ENCODE measurements around the gene PRKACA.

Gene PRKACA

DNA sequence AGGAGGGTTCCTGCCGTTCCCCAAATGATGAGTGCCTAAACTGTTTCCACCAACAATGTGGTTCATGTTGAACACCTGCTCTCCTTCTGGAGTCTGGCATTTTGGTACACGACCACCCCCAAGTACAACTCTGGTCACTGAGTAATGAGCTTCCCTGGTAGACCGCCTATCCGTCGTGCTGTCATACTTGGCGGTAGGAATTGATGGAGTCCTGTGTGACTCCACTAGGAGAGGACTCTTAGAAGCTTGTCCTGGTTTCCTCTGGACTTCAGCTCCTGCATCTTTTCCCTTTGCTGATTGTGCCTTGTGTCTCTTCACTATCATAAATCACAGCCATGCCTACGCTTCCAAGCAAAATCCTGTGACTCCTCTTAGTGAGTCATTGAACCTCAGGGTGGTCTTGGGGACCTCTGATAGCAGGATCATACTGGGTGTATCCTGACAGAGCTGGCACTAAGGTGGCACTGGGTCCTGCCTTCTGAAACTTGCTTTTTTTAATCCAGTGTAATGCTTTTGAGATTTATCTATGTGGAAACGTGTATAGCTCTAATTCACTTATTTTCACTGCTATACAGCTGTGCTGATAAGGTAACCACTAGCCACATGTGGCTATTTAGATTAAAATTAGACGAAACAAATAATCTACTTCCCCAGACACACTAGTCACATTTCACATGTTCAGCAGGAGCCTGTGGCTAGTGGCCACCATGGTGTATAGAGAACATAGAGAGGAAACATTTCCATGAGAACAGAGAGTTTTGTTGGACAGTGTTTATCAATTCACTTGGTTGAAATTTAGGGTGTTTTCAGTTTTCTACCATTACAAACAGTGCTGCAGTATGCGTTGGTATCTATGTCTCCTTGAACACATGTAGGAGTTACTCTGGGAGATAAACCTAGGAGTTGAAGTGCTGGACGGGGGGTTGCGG, 25.0 kb upstream of the PRKACA start:
- no peaks in the 10 kb centered on the region for H3K9me3 ChIP-seq (replicated peaks; ENCODE audit: insufficient read depth, low read length)
- no peaks in the 10 kb centered on the region for H3K9me2 ChIP-seq (replicated peaks; ENCODE audit: insufficient read depth, low read length)
- TF ChIP-seq EZH2phosphoT487 (IDR thresholded peaks at IDR 0.05; ENCODE audit: low read length) (no peak), EZH2 (optimal IDR thresholded peaks at IDR 0.05; ENCODE audit: low read depth, low read length) (no peak)
- TF ChIP-seq, protein P1, sequence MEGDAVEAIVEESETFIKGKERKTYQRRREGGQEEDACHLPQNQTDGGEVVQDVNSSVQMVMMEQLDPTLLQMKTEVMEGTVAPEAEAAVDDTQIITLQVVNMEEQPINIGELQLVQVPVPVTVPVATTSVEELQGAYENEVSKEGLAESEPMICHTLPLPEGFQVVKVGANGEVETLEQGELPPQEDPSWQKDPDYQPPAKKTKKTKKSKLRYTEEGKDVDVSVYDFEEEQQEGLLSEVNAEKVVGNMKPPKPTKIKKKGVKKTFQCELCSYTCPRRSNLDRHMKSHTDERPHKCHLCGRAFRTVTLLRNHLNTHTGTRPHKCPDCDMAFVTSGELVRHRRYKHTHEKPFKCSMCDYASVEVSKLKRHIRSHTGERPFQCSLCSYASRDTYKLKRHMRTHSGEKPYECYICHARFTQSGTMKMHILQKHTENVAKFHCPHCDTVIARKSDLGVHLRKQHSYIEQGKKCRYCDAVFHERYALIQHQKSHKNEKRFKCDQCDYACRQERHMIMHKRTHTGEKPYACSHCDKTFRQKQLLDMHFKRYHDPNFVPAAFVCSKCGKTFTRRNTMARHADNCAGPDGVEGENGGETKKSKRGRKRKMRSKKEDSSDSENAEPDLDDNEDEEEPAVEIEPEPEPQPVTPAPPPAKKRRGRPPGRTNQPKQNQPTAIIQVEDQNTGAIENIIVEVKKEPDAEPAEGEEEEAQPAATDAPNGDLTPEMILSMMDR (IDR thresholded peaks at IDR 0.05; ENCODE audit: low read length): no peak
- H3K36me3 ChIP-seq (replicated peaks; ENCODE audit: insufficient read depth, low read length): no peaks in the 10 kb centered on the region
- peaks cover 5% of the 10 kb centered on the region for H3K79me2 ChIP-seq (ENCODE audit: low read length)
- DNase-seq: no peak
- no peak overlapping the region for H3K4me2 ChIP-seq (ENCODE audit: low read depth, low read length)
- no peak overlapping the region for H3K9ac ChIP-seq (ENCODE audit: low read length)
- H3K4me3 ChIP-seq (ENCODE audit: low read length): no peak overlapping the region
- H3K27ac ChIP-seq (ENCODE audit: low read length): no peak overlapping the region
- peaks cover 9% of the 10 kb centered on the region; the same call in 1 of the 2 replicates for H3F3A ChIP-seq (ENCODE audit: insufficient read depth, low read length)
- no peaks in the 10 kb centered on the region for H3K4me1 ChIP-seq (ENCODE audit: low read length)
- no peaks in the 10 kb centered on the region for H4K20me1 ChIP-seq (ENCODE audit: insufficient read depth, low read length)
- no peak overlapping the region for H2AFZ ChIP-seq (ENCODE audit: low read length)
- no peaks in the 10 kb centered on the region for H3K27me3 ChIP-seq (replicated peaks; ENCODE audit: insufficient read depth, low read length)

DNA sequence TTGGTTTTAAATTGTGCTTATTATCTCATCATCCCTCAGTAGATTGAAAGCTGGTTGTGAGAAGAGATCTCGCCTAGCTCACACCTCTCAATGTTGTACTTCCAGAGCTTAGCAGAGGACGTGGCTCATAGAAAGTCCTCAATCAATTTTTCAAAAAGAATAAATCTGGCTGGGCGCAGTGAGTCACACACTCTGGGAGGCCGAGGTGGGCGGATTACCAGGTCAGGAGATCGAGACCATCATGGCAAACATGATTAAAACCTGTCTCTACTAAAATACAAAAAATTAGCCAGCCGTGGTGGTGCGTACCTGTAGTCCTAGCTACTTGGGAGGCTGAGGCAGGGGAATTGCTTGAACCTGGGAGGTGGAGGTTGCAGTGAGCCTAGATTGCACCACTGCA, 23.5 kb upstream of the PRKACA start:
- Histone ChIP-seq H3K9me2 (replicated peaks; ENCODE audit: insufficient read depth, low read length) (no peaks in the 10 kb centered on the region), H3K4me3 (ENCODE audit: low read length) (no peak overlapping the region), H3K9me3 (replicated peaks; ENCODE audit: insufficient read depth, low read length) (no peaks in the 10 kb centered on the region), H3K27ac (ENCODE audit: low read length) (no peak overlapping the region), H3K79me2 (ENCODE audit: low read length) (peaks cover 8% of the 10 kb centered on the region), H3K27me3 (replicated peaks; ENCODE audit: insufficient read depth, low read length) (no peaks in the 10 kb centered on the region), H3K4me2 (ENCODE audit: low read depth, low read length) (no peak overlapping the region), H2AFZ (ENCODE audit: low read length) (no peak overlapping the region), H3K36me3 (replicated peaks; ENCODE audit: insufficient read depth, low read length) (no peaks in the 10 kb centered on the region), H3K4me1 (ENCODE audit: low read length) (no peaks in the 10 kb centered on the region), H3K9ac (ENCODE audit: low read length) (no peak overlapping the region), H4K20me1 (ENCODE audit: insufficient read depth, low read length) (no peaks in the 10 kb centered on the region), H3F3A (ENCODE audit: insufficient read depth, low read length) (peaks cover 13% of the 10 kb centered on the region; the same call in 1 of the 2 replicates)
- no peak for DNase-seq
- no peak for TF ChIP-seq EZH2phosphoT487 (IDR thresholded peaks at IDR 0.05; ENCODE audit: low read length)
- TF ChIP-seq, protein P1 (IDR thresholded peaks at IDR 0.05; ENCODE audit: low read length): no peak
- no peak for TF ChIP-seq EZH2 (optimal IDR thresholded peaks at IDR 0.05; ENCODE audit: low read depth, low read length)

DNA sequence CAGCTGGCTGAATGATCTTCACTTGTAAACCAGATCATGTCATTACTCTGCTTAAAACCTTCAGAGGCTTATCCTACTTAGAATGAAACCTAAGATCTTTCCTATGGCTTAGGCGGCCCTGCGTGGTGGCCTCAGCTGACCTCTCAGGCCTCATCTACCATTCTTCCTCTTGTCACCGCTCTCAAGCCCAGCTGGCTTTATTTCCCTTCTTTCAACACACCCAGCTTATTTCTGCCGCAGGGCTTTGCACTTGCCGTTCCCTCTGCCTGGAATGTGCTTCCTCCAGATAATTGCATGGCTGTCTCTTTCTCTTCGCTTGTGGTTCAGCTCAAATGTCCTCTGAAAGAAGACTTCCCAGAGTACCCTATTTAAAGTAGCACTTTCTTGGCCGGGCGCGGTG, 22.4 kb upstream of the PRKACA start:
- peaks cover 13% of the 10 kb centered on the region; the same call in 1 of the 2 replicates for H3F3A ChIP-seq (ENCODE audit: insufficient read depth, low read length)
- no peak overlapping the region for H3K27ac ChIP-seq (ENCODE audit: low read length)
- H3K4me3 ChIP-seq (ENCODE audit: low read length): no peak overlapping the region
- H3K9me3 ChIP-seq (replicated peaks; ENCODE audit: insufficient read depth, low read length): no peaks in the 10 kb centered on the region
- H3K4me1 ChIP-seq (ENCODE audit: low read length): peaks cover 5% of the 10 kb centered on the region; the same call in 1 of the 2 replicates
- no peaks in the 10 kb centered on the region for H3K9me2 ChIP-seq (replicated peaks; ENCODE audit: insufficient read depth, low read length)
- H3K4me2 ChIP-seq (ENCODE audit: low read depth, low read length): no peak overlapping the region
- TF ChIP-seq EZH2 (optimal IDR thresholded peaks at IDR 0.05; ENCODE audit: low read depth, low read length) (no peak), EZH2phosphoT487 (IDR thresholded peaks at IDR 0.05; ENCODE audit: low read length) (no peak)
- TF ChIP-seq, protein P1 (IDR thresholded peaks at IDR 0.05; ENCODE audit: low read length): no peak
- no peaks in the 10 kb centered on the region for H4K20me1 ChIP-seq (ENCODE audit: insufficient read depth, low read length)
- H3K79me2 ChIP-seq (ENCODE audit: low read length): peaks cover 19% of the 10 kb centered on the region
- no peaks in the 10 kb centered on the region for H3K36me3 ChIP-seq (replicated peaks; ENCODE audit: insufficient read depth, low read length)
- H3K9ac ChIP-seq (ENCODE audit: low read length): no peak overlapping the region
- no peak for DNase-seq
- H2AFZ ChIP-seq (ENCODE audit: low read length): no peak overlapping the region
- no peaks in the 10 kb centered on the region for H3K27me3 ChIP-seq (replicated peaks; ENCODE audit: insufficient read depth, low read length)
